HG03108 (cell line): ENCODE measurements around the gene HYDIN.
"Not testable (repeated sequence)": the region's sequence is repeated elsewhere in the genome, so short reads cannot be mapped to it uniquely, and the experiment has no call there.

Experiments
- ATAC-seq: cut with Tn5 transposase; IDR thresholded peaks from one replicate; pipeline ENCODE4 v1.9.1; 2021; ENCODE audit warnings: moderate library complexity; ENCODE audit not compliant: unreplicated experiment

Gene HYDIN

GRCh38 chr16:71226229-71227141, 4.0 kb downstream of the HYDIN start:
- ATAC-seq: no peak

- ATAC-seq: no peak
These were observed 5.4 kb downstream of the HYDIN start for GRCh38 chr16:71225145-71225544.

- ATAC-seq: no peak
These were observed 12.1 kb downstream of the HYDIN start for GRCh38 chr16:71218306-71218963.

GRCh38 chr16:71217506-71217905, 13.0 kb downstream of the HYDIN start:
- no peak for ATAC-seq

GRCh38 chr16:71216714-71217113, 13.8 kb downstream of the HYDIN start:
- ATAC-seq: no peak

GRCh38 chr16:71214746-71215381, 15.7 kb downstream of the HYDIN start:
- ATAC-seq: no peak

GRCh38 chr16:71205482-71206131, 24.9 kb downstream of the HYDIN start:
- ATAC-seq: no peak

GRCh38 chr16:71203631-71204030, 26.9 kb downstream of the HYDIN start:
- ATAC-seq: no peak

GRCh38 chr16:71201556-71201955, 29.0 kb downstream of the HYDIN start:
- ATAC-seq: no peak

GRCh38 chr16:71201054-71201453, 29.5 kb downstream of the HYDIN start:
- ATAC-seq: no peak

- no peak for ATAC-seq
These were observed 32.1 kb downstream of the HYDIN start for GRCh38 chr16:71198408-71198807.

GRCh38 chr16:71192387-71192786, 38.1 kb downstream of the HYDIN start:
- ATAC-seq: no peak

- ATAC-seq: no peak
These were observed 41.4 kb downstream of the HYDIN start for GRCh38 chr16:71188956-71189712.

- ATAC-seq: no peak
These were observed 45.2 kb downstream of the HYDIN start for GRCh38 chr16:71185347-71185746.

- no peak for ATAC-seq
These were observed 51.0 kb downstream of the HYDIN start for GRCh38 chr16:71179569-71179968.

- ATAC-seq: no peak
These were observed 57.9 kb downstream of the HYDIN start for GRCh38 chr16:71172481-71173207.

GRCh38 chr16:71161007-71161406, 69.5 kb downstream of the HYDIN start:
- ATAC-seq: not testable (repeated sequence)

GRCh38 chr16:71157278-71157677, 73.2 kb downstream of the HYDIN start:
- ATAC-seq: not testable (repeated sequence)

GRCh38 chr16:71153329-71153728, 77.2 kb downstream of the HYDIN start:
- ATAC-seq: not testable (repeated sequence)

GRCh38 chr16:71151654-71152053, 78.9 kb downstream of the HYDIN start:
- not testable (repeated sequence) for ATAC-seq
